ENCODE data around the gene RASSF6.

DNA sequence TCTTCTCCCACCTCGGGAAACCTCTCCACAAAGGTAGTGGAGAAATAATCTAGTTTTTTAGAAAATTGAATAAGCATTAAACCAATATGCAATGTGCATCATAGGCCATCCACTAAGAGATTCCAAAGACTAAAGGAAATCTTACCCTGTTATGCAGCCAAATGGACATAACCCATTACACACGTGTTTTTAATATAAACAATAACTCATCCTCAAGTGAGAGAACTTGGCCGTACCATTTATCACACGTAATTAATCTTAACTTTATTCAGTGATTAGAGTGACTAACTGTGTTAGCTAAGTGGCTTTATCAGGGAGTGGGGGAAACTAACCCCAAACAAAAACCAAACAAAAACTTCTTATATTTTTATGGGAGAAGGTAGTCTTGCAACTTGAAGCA is 80.8 kb downstream of the RASSF6 start:
- no peak for TF ChIP-seq CTCF (conservative IDR thresholded peaks at IDR 0.05)
- no peak for TF ChIP-seq ZFX (IDR thresholded peaks at IDR 0.05)
